SK-N-SH (cell line): ENCODE measurements around the gene HOXA4.

ENCODE experiments used
- CHD2 ChIP-seq: fragments of 150-350 bp; IDR thresholded peaks from 2 replicates; pipeline ENCODE4 v1.6.1; 2018; ENCODE audit warnings: low read length; ENCODE audit not compliant: partially characterized antibody
- TEAD4 ChIP-seq: IDR thresholded peaks from 2 replicates; pipeline ENCODE4 v1.4.0; 2012; ENCODE audit warnings: mild to moderate bottlenecking, borderline replicate concordance; ENCODE audit not compliant: insufficient read depth

- TF ChIP-seq TEAD4 (no peak), CHD2 (no peak)
Observed at GRCh38 chr7:27178366-27178765, 47.8 kb upstream of the HOXA4 start.
